H1 (cell line): ENCODE measurements around the gene RAB10. TPM values are rescaled to one million over a fixed set of nuclear protein-coding genes. Genes with fewer than 3 reads are reported as not detected.

ENCODE experiments used
- CTCF ChIA-PET: fragments of 300-600 bp; sonication (Branson Sonifier 250); formaldehyde crosslinking; loops from one replicate; lab custom pipeline; 2021; ENCODE audit not compliant: partially characterized antibody; lab: Charles Lee
- POLR2A ChIA-PET: fragments of 300-600 bp; sonication (Branson Sonifier 250); formaldehyde crosslinking; loops from one replicate; lab custom pipeline; 2021; ENCODE audit warnings: inconsistent platforms; ENCODE audit not compliant: partially characterized antibody; lab: Charles Lee
- DNase-seq, 2 experiments: peaks; one replicate each; pipeline versions ENCODE4 v3.0.0 to v3.0.0-alpha.2; 2010 to 2022; ENCODE audit warnings: low spot score in 2 of 2, low read depth in 1 of 2, mixed read lengths in 1 of 2
- FAIRE-seq: peaks from 2 replicates; lab custom pipeline; 2011; peaks lifted over from hg19 to GRCh38; lab: Jason Lieb, UNC
- H2AFZ ChIP-seq: 2 replicates; pipeline ENCODE4 v1.8.1; 2012; ENCODE audit warnings: low read length, inconsistent platforms
- H2AK5ac ChIP-seq: 2 replicates; pipeline ENCODE4 v1.6.1; 2013; ENCODE audit warnings: low read depth, low read length
- H2BK120ac ChIP-seq: replicated peaks from 2 replicates; pipeline ENCODE3; 2013; ENCODE audit warnings: low read depth, low read length, inconsistent platforms
- H2BK12ac ChIP-seq: 2 replicates; pipeline ENCODE4 v1.6.1; 2013; ENCODE audit warnings: low read depth, low read length
- H2BK15ac ChIP-seq: 2 replicates; pipeline ENCODE4 v1.6.1; 2013; ENCODE audit warnings: low read length
- H2BK20ac ChIP-seq: 2 replicates; pipeline ENCODE4 v1.6.1; 2013; ENCODE audit warnings: low read length
- H2BK5ac ChIP-seq: 2 replicates; pipeline ENCODE4 v1.6.1; 2013; ENCODE audit warnings: low read depth, low read length
- H3K14ac ChIP-seq: 2 replicates; pipeline ENCODE4 v1.6.1; 2013; ENCODE audit warnings: inconsistent platforms; ENCODE audit not compliant: insufficient read length
- H3K18ac ChIP-seq: 2 replicates; pipeline ENCODE4 v1.6.1; 2013; ENCODE audit warnings: low read length; ENCODE audit errors: extremely low read depth
- H3K23ac ChIP-seq: 2 replicates; pipeline ENCODE4 v1.6.1; 2013; ENCODE audit warnings: inconsistent platforms; ENCODE audit not compliant: insufficient read length
- H3K23me2 ChIP-seq: 2 replicates; pipeline ENCODE4 v1.6.1; 2013; ENCODE audit warnings: low read depth, low read length
- H3K27ac ChIP-seq: 2 replicates; pipeline ENCODE4 v1.6.1; 2011; ENCODE audit warnings: low read depth, low read length, inconsistent platforms
- H3K27me3 ChIP-seq, 4 experiments: replicated peaks in 1 of 4; 1 replicate in 1 of 4; 2 replicates in 3 of 4; pipeline versions ENCODE4 v1.6.1 to v1.8.1; 2011 to 2013; ENCODE audit warnings: low read length in 3 of 4, mild to moderate bottlenecking in 3 of 4, inconsistent platforms in 2 of 4, mixed read lengths in 2 of 4, moderate library complexity in 1 of 4; ENCODE audit not compliant: control insufficient read depth in 3 of 4, insufficient read depth in 3 of 4; ENCODE audit errors: extremely low read depth in 1 of 4
- H3K36me3 ChIP-seq, 4 experiments: 2 replicates each; pipeline versions ENCODE4 v1.6.1 to v1.8.1; 2011 to 2013; ENCODE audit warnings: mild to moderate bottlenecking in 4 of 4, low read length in 3 of 4, moderate library complexity in 2 of 4, control low read depth in 1 of 4, inconsistent platforms in 1 of 4; ENCODE audit not compliant: insufficient read depth in 4 of 4, control insufficient read depth in 2 of 4
- H3K4ac ChIP-seq: replicated peaks from 2 replicates; pipeline ENCODE3; 2013; ENCODE audit warnings: low read length, low read depth, mixed read lengths, inconsistent platforms; ENCODE audit not compliant: insufficient read length
- H3K4me1 ChIP-seq, 4 experiments: replicated peaks in 1 of 4; 1 replicate in 1 of 4; 2 replicates in 3 of 4; pipeline versions ENCODE4 v1.6.1 to v1.8.1; 2011 to 2013; ENCODE audit warnings: low read length in 3 of 4, inconsistent platforms in 2 of 4, mixed read lengths in 1 of 4; ENCODE audit not compliant: insufficient read depth in 4 of 4, control insufficient read depth in 3 of 4
- H3K4me2 ChIP-seq, 2 experiments: 2 replicates each; pipeline versions ENCODE4 v1.6.1 to v1.8.1; 2011 to 2013; ENCODE audit warnings: low read depth in 2 of 2, low read length in 2 of 2, control low read depth in 1 of 2, inconsistent platforms in 1 of 2, mild to moderate bottlenecking in 1 of 2; ENCODE audit not compliant: insufficient read depth in 1 of 2
- H3K4me3 ChIP-seq, 4 experiments: fragments of 200-600, 300-600 bp in 1 of 4; sonication (generic), shearing (Covaris generic), sonication (Bioruptor Twin) in 1 of 4; 2 replicates each; pipeline versions ENCODE4 v1.5.1 to v1.8.1; 2011 to 2016; ENCODE audit warnings: low read length in 4 of 4, low read depth in 3 of 4, control low read depth in 2 of 4, inconsistent platforms in 2 of 4, mild to moderate bottlenecking in 2 of 4, mixed read lengths in 1 of 4, moderate library complexity in 1 of 4; ENCODE audit not compliant: insufficient read depth in 2 of 4; ENCODE audit errors: extremely low read depth in 1 of 4
- H3K56ac ChIP-seq: replicated peaks from 2 replicates; pipeline ENCODE3; 2013; ENCODE audit warnings: low read depth, mild to moderate bottlenecking, mixed read lengths, low read length, inconsistent platforms; ENCODE audit not compliant: insufficient read length
- H3K79me1 ChIP-seq: 2 replicates; pipeline ENCODE4 v1.6.1; 2013; ENCODE audit warnings: low read depth, low read length, control low read depth
- H3K79me2 ChIP-seq, 2 experiments: 2 replicates each; pipeline versions ENCODE4 v1.6.1 to v1.8.1; 2012 to 2013; ENCODE audit warnings: low read length in 2 of 2, mild to moderate bottlenecking in 2 of 2, inconsistent platforms in 1 of 2; ENCODE audit not compliant: insufficient read depth in 2 of 2, control insufficient read depth in 1 of 2
- H3K9ac ChIP-seq, 4 experiments: replicated peaks in 1 of 4; 1 replicate in 1 of 4; 2 replicates in 3 of 4; pipeline versions ENCODE4 v1.6.1 to v1.8.1; 2011 to 2013; ENCODE audit warnings: low read depth in 3 of 4, low read length in 3 of 4, control low read depth in 2 of 4, mild to moderate bottlenecking in 2 of 4, moderate library complexity in 2 of 4, inconsistent platforms in 1 of 4; ENCODE audit errors: extremely low read depth in 1 of 4
- H3K9me3 ChIP-seq, 2 experiments: 2 replicates each; pipeline versions ENCODE4 v1.6.1 to v1.8.1; 2012 to 2013; ENCODE audit warnings: mild to moderate bottlenecking in 2 of 2, moderate library complexity in 2 of 2, control low read depth in 1 of 2, inconsistent platforms in 1 of 2, low read depth in 1 of 2, low read length in 1 of 2, mixed read lengths in 1 of 2; ENCODE audit not compliant: insufficient read depth in 2 of 2
- H4K20me1 ChIP-seq, 2 experiments: replicated peaks in 1 of 2; 2 replicates each; pipeline versions ENCODE3 to v1.8.1; 2011 to 2013; ENCODE audit warnings: inconsistent platforms in 2 of 2, low read length in 2 of 2, mild to moderate bottlenecking in 1 of 2; ENCODE audit not compliant: insufficient read depth in 2 of 2, control insufficient read depth in 1 of 2
- H4K5ac ChIP-seq: 2 replicates; pipeline ENCODE4 v1.6.1; 2013; ENCODE audit warnings: low read length, low read depth, mixed read lengths, inconsistent platforms; ENCODE audit not compliant: insufficient read length
- H4K8ac ChIP-seq: 2 replicates; pipeline ENCODE4 v1.8.0; 2013; ENCODE audit warnings: mild to moderate bottlenecking, moderate library complexity, low read length, inconsistent platforms; ENCODE audit not compliant: insufficient read depth; ENCODE audit errors: extremely low read depth
- H4K91ac ChIP-seq: replicated peaks from 2 replicates; pipeline ENCODE3; 2013; ENCODE audit warnings: low read length, mixed read lengths, inconsistent platforms; ENCODE audit not compliant: insufficient read length
- BRCA1 ChIP-seq: IDR thresholded peaks from 2 replicates; pipeline ENCODE4 v1.6.1; 2012; ENCODE audit warnings: low read depth, low read length, improper control_type of control experiment
- EGR1 ChIP-seq: IDR thresholded peaks from 2 replicates; pipeline ENCODE4 v1.6.1; 2011; ENCODE audit warnings: low read depth, low read length, borderline replicate concordance
- EZH2 ChIP-seq: fragments of 200-600 bp; sonication (generic); IDR thresholded peaks from 2 replicates; pipeline ENCODE4 v1.7.1; 2012; ENCODE audit warnings: low read depth, mild to moderate bottlenecking, moderate library complexity, low read length, inconsistent platforms; ENCODE audit not compliant: severe bottlenecking
- PHF8 ChIP-seq: fragments of 200-600 bp; sonication (generic); conservative IDR thresholded peaks from 2 replicates; pipeline ENCODE4 v1.7.1; 2012; ENCODE audit warnings: low read depth, mild to moderate bottlenecking, inconsistent platforms, low read length, moderate library complexity
- POLR2A ChIP-seq, 2 experiments: IDR thresholded peaks; 1 replicate in 1 of 2; 2 replicates in 1 of 2; pipeline ENCODE4 v1.6.1; 2011; ENCODE audit warnings: low read depth in 2 of 2, low read length in 2 of 2, mild to moderate bottlenecking in 2 of 2; ENCODE audit errors: control extremely low read depth in 1 of 2
- RBBP5 ChIP-seq: IDR thresholded peaks from 2 replicates; pipeline ENCODE4 v1.7.1; 2012; ENCODE audit warnings: low read depth, mild to moderate bottlenecking, inconsistent platforms, low read length, moderate library complexity, borderline replicate concordance
- RFX5 ChIP-seq: IDR thresholded peaks from 2 replicates; pipeline ENCODE4 v1.6.1; 2011; ENCODE audit warnings: low read depth, low read length, improper control_type of control experiment, borderline replicate concordance
- SAP30 ChIP-seq: fragments of 300-600 bp; sonication (generic); IDR thresholded peaks from 2 replicates; pipeline ENCODE4 v1.7.1; 2012; ENCODE audit warnings: low read length, moderate library complexity, mild to moderate bottlenecking, inconsistent platforms; ENCODE audit not compliant: insufficient read depth, insufficient replicate concordance
- TAF1 ChIP-seq: IDR thresholded peaks from 2 replicates; pipeline ENCODE4 v1.6.1; 2011; ENCODE audit warnings: mild to moderate bottlenecking, low read depth, low read length
- WGBS, 2 experiments: shearing (Covaris generic) in 1 of 2; methylation state at CpG; one replicate each; pipeline versions ENCODE4 v1.1.6 to v1.1.7; 2013 to 2015; ENCODE audit warnings: low lambda C conversion rate in 2 of 2, mixed read lengths in 2 of 2, inconsistent platforms in 1 of 2, low coverage in 1 of 2, missing lambda C conversion rate in 1 of 2; ENCODE audit not compliant: insufficient replicate concordance in 2 of 2, insufficient coverage in 1 of 2, insufficient read length in 1 of 2; ENCODE audit errors: extremely low coverage in 1 of 2, missing lambda C conversion rate in 1 of 2; 5-methylcytosine and 5-hydroxymethylcytosine counted together
- polyA plus RNA-seq, 7 experiments: library from polyadenylated mRNA; depleted of rRNA in 3 of 7; stranded (reverse) in 5 of 7; unstranded in 2 of 7; fragments of >200 nt in 5 of 7; fragments of 200-250 nt in 2 of 7; gene quantifications; 1 replicate in 5 of 7; 2 replicates in 1 of 7; 4 replicates in 1 of 7; pipeline versions ENCODE4 v1.2.1 to v1.2.3, GENCODE V29; 2011 to 2013; ENCODE audit warnings: missing spikeins in 2 of 7, mixed read lengths in 2 of 7
- total RNA-seq: library from RNA; stranded (reverse); fragmentation: NEBNext Ultra II Directional; extraction: Animal tissue kit (Norgen Biotek cat#: 25700); gene quantifications from 2 replicates; pipeline ENCODE4 v1.2.1, GENCODE V29; 2021
- TF ChIP-seq, protein P1 (sequence below): IDR thresholded peaks from 2 replicates; pipeline ENCODE4 v1.6.1; 2011; ENCODE audit warnings: low read depth, mild to moderate bottlenecking, low read length; ENCODE audit not compliant: insufficient read depth
- TF ChIP-seq, protein P2 (sequence below): IDR thresholded peaks from 2 replicates; pipeline ENCODE4 v1.6.1; 2012; ENCODE audit warnings: low read length, inconsistent platforms

The RAB10 gene
- total and polyA plus RNA-seq, 2 of the 8 experiments (the other 6 are each of a cell fraction or from before 2014, with no cell fraction given), result 42.6 to 136 TPM

- FAIRE-seq, result no peak
- WGBS, 2 experiments, result 83% methylated on average over 1 of the region's 1 CpG; no CpG with 5 or more reads in 1 of the 2 experiments
- H3K27me3 ChIP-seq, result no peaks in the 10 kb centered on the region
- no peaks in the 10 kb centered on the region for H3K79me1 ChIP-seq
- no peak overlapping the region for H3K9ac ChIP-seq
- peaks cover 0 to 2% (median 0%) of the 10 kb centered on the region in 4 experiments; a peak in 1 of 7 replicates for H3K4me1 ChIP-seq
- H2BK15ac ChIP-seq, result no peak overlapping the region
- no peak overlapping the region for H3K14ac ChIP-seq
- H3K23ac ChIP-seq, result no peak overlapping the region
- H2BK12ac ChIP-seq, result no peak overlapping the region
- no peak overlapping the region for H3K4me3 ChIP-seq
- H4K5ac ChIP-seq, result no peak overlapping the region
- no peak overlapping the region for H2BK5ac ChIP-seq
- no peak overlapping the region for H3K4me2 ChIP-seq
- no peak overlapping the region; the same call in 1 of the 2 replicates for H2AFZ ChIP-seq
- no peak overlapping the region for H3K18ac ChIP-seq
- POLR2A ChIA-PET, result interaction anchor here (1.2 kb wide), 1 partner anchor 11 kb away, joined by 3 read pairs; no protein-coding TSS in a partner anchor
- H2BK120ac ChIP-seq, result no peak overlapping the region
- H3K9me3 ChIP-seq, result no peaks in the 10 kb centered on the region
- no peak overlapping the region for H4K8ac ChIP-seq
- no peaks in the 10 kb centered on the region for H3K36me3 ChIP-seq
- CTCF ChIA-PET, result interaction anchor here (1.0 to 1.3 kb wide), 2 partner anchors 11 to 41 kb away, joined by 3 read pairs; no protein-coding TSS in a partner anchor
- no peak overlapping the region for H2BK20ac ChIP-seq
- no peak overlapping the region for H3K27ac ChIP-seq
- no peak overlapping the region for H2AK5ac ChIP-seq
- no peak overlapping the region for H3K4ac ChIP-seq
- no peak for DNase-seq
- no peaks in the 10 kb centered on the region for H3K23me2 ChIP-seq
- no peak overlapping the region for H3K56ac ChIP-seq
- H3K79me2 ChIP-seq, result no peaks in the 10 kb centered on the region
- no peak overlapping the region for H4K91ac ChIP-seq
- no peaks in the 10 kb centered on the region for H4K20me1 ChIP-seq
- TF ChIP-seq, protein P1, sequence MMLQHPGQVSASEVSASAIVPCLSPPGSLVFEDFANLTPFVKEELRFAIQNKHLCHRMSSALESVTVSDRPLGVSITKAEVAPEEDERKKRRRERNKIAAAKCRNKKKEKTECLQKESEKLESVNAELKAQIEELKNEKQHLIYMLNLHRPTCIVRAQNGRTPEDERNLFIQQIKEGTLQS, result no peak
- TF ChIP-seq, protein P2, sequence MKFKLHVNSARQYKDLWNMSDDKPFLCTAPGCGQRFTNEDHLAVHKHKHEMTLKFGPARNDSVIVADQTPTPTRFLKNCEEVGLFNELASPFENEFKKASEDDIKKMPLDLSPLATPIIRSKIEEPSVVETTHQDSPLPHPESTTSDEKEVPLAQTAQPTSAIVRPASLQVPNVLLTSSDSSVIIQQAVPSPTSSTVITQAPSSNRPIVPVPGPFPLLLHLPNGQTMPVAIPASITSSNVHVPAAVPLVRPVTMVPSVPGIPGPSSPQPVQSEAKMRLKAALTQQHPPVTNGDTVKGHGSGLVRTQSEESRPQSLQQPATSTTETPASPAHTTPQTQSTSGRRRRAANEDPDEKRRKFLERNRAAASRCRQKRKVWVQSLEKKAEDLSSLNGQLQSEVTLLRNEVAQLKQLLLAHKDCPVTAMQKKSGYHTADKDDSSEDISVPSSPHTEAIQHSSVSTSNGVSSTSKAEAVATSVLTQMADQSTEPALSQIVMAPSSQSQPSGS, result no peak
- TF ChIP-seq SAP30 (no peak), BRCA1 (no peak), EGR1 (no peak), RFX5 (no peak), POLR2A (IDR thresholded peaks at IDR 0.05; ENCODE audit: control extremely low read depth in 1 of 2, low read depth in 2 of 2, low read length in 2 of 2) (no peak), PHF8 (no peak), TAF1 (no peak), RBBP5 (no peak), EZH2 (no peak)
Observed at GRCh38 chr2:25996844-25997243, 37.0 kb upstream of the RAB10 start.
